Upper lobe of left lung (tissue), 6 donors: Measurements from ENCODE around the gene CEP89. TPM values are rescaled to one million over a fixed set of nuclear protein-coding genes. Genes with fewer than 3 reads are reported as not detected.

ENCODE experiments used
- ATAC-seq, 2 donors: fragments of 200-7000 bp; cut with Tn5 transposase; one replicate each; pipeline ENCODE4 v1.9.1; 2022; ENCODE audit warnings: mild to moderate bottlenecking in 2 of 2, moderate library complexity in 2 of 2; ENCODE audit not compliant: low FRiP score in 2 of 2
- DNase-seq, 2 donors: peaks; one replicate each; pipeline ENCODE4 v3.0.0-alpha.2; 2019 to 2020
- H3K27ac ChIP-seq, 4 donors: fragments of 200-600 bp; sonication (generic); one replicate each; pipeline ENCODE4 v1.5.1; 2016 to 2019
- H3K27me3 ChIP-seq, 4 donors: fragments of 200-600 bp; sonication (generic); one replicate each; pipeline ENCODE4 v1.5.1; 2017 to 2019
- H3K36me3 ChIP-seq, 4 donors: fragments of 200-600 bp; sonication (generic); one replicate each; pipeline ENCODE4 v1.5.1; 2016 to 2019
- H3K4me1 ChIP-seq, 4 donors: fragments of 200-600 bp; sonication (generic); one replicate each; pipeline ENCODE4 v1.5.1; 2018 to 2019
- H3K4me3 ChIP-seq, 4 donors: fragments of 200-600 bp; sonication (generic); one replicate each; pipeline ENCODE4 v1.5.1; 2017 to 2019; ENCODE audit warnings: mild to moderate bottlenecking in 2 of 4, moderate library complexity in 1 of 4
- H3K9me3 ChIP-seq, 4 donors: fragments of 200-600 bp; sonication (generic); one replicate each; pipeline ENCODE4 v1.5.1; 2018 to 2019
- CTCF ChIP-seq, 6 experiments: fragments of 450-650 bp in 4 of 6; fragments of 200-600 bp in 2 of 6; sonication (generic) in 2 of 6; IDR thresholded peaks; one replicate each; pipeline ENCODE4 v1.5.1; 2016 to 2019; ENCODE audit warnings: antibody characterized with exemption in 6 of 6
- EP300 ChIP-seq, 4 donors: sonication (generic); formaldehyde crosslinking; IDR thresholded peaks; one replicate each; pipeline ENCODE4 v1.5.1; 2017; ENCODE audit warnings: antibody characterized with exemption in 4 of 4, control low read depth in 2 of 4
- POLR2A ChIP-seq, 4 donors: fragments of 450-650 bp; IDR thresholded peaks; one replicate each; pipeline ENCODE4 v1.5.1; 2016 to 2017; ENCODE audit warnings: antibody characterized with exemption in 4 of 4, mild to moderate bottlenecking in 2 of 4
- POLR2AphosphoS5 ChIP-seq, 2 donors: sonication (generic); formaldehyde crosslinking; IDR thresholded peaks; one replicate each; pipeline ENCODE4 v1.5.1; 2017; ENCODE audit warnings: antibody characterized with exemption in 2 of 2
- WGBS, 2 donors: methylation state at CpG; one replicate each; pipeline ENCODE4 v1.1.5; 2017 to 2018; 5-methylcytosine and 5-hydroxymethylcytosine counted together
- small RNA-seq, 4 donors: library from RNA; depleted of rRNA; stranded (forward); fragments of <200 nt; gene quantifications; one replicate each; pipeline ENCODE3, GENCODE V24; 2016
- total RNA-seq, 6 donors: library from RNA; depleted of rRNA in 4 of 6; stranded (reverse); fragments of >200 nt in 4 of 6; gene quantifications; one replicate each; pipeline versions ENCODE4 v1.1.0 to v1.2.1, GENCODE V29; 2016 to 2021
- donor health status: DM: no; HTN: no; CAD: no; lungs with moderate emphysema.
- donor health status: DM: no; HTN: yes; CAD: no; lungs with severe emphysema.

CEP89 gene
- total RNA-seq, 6 donors from 2014 or later = 10.1 to 16.0 (median 14.1) TPM

- ATAC-seq (no peak), DNase-seq (no peak)
- TF ChIP-seq POLR2AphosphoS5 (IDR thresholded peaks at IDR 0.05) (no peak), POLR2A (IDR thresholded peaks at IDR 0.05) (no peak)
- Histone ChIP-seq H3K36me3 (no peaks in the 10 kb centered on the region), H3K4me3 (no peak overlapping the region), H3K27ac (no peak overlapping the region), H3K27me3 (no peaks in the 10 kb centered on the region), H3K9me3 (no peaks in the 10 kb centered on the region), H3K4me1 (no peaks in the 10 kb centered on the region)
- 79 to 83% methylated on average over 8 of the region's 8 CpGs for WGBS, 2 donors
These were observed 141.3 kb downstream of the CEP89 start for GRCh38 chr19:32830231-32831014.

DNA sequence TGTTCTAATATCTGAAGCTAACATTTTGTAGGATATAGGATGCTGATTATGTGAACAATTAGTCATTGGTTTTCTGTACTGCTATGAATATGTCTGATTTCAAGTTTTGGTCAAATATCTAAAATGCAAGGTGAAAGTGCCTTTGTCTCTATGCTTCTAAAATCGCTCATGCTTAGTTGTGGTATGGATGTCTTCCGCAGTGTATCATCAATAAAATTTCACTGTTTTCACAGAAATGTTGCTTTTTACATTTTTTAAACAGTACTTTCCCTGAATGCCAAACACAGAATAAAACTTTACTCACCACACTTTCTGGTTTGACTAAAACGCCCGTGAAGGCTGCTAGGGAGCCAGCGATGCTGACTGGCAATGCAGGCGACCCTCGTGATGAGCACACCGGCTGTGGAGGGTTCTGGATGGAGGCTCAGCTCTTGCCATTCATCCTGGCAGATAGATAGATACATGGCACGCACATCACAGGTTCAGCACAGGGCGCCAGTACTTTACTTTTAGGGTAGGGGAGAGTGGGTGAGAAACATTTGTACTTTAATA, 142.3 kb downstream of the CEP89 start:
- Histone ChIP-seq H3K36me3 (no peaks in the 10 kb centered on the region), H3K4me3 (no peak overlapping the region), H3K9me3 (no peaks in the 10 kb centered on the region), H3K4me1 (no peaks in the 10 kb centered on the region), H3K27ac (no peak overlapping the region), H3K27me3 (no peaks in the 10 kb centered on the region)
- WGBS, 2 donors = 91 to 94% methylated on average over 10 of the region's 10 CpGs
- ATAC-seq (no peak), DNase-seq (no peak)
- no peak for TF ChIP-seq POLR2AphosphoS5 (IDR thresholded peaks at IDR 0.05)
- TF ChIP-seq CTCF (IDR thresholded peaks at IDR 0.05) = no peak
- TF ChIP-seq POLR2A (IDR thresholded peaks at IDR 0.05) = no peak
- TF ChIP-seq EP300 (IDR thresholded peaks at IDR 0.05) = no peak

GRCh38 chr19:32828643-32829344, 143.0 kb downstream of the CEP89 start:
- no peak overlapping the region for H3K4me3 ChIP-seq
- DNase-seq (peak in 1 of 2 donors; percentile 71), ATAC-seq (no peak)
- no peaks in the 10 kb centered on the region for H3K9me3 ChIP-seq
- TF ChIP-seq POLR2A (IDR thresholded peaks at IDR 0.05) (no peak), EP300 (IDR thresholded peaks at IDR 0.05) (no peak), CTCF (IDR thresholded peaks at IDR 0.05) (no peak), POLR2AphosphoS5 (IDR thresholded peaks at IDR 0.05) (no peak)
- no peak overlapping the region for H3K27ac ChIP-seq
- no peaks in the 10 kb centered on the region for H3K27me3 ChIP-seq
- H3K36me3 ChIP-seq = no peaks in the 10 kb centered on the region
- WGBS, 2 donors = 77 to 90% methylated on average over 11 to 15 of the region's 15 CpGs
- no peaks in the 10 kb centered on the region for H3K4me1 ChIP-seq

DNA sequence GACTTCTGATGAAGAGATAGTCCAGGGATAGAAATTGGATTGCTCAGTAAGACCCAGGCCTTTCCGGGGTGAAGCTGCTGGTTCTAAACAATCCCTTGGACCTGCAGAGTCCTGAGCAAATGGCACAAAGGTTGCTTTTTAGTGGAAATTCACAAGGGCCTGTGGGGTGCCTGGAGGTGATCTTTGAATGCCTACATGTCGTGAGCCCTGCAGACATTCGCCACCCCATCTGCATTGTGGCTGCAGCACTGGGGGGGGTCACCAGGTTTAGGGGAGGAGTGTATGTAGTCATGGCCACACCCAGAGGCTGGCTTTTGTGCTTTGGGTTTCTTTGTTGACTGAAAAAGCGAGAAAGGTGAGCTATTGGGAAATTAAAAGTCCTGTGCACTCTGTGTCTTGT, 143.6 kb downstream of the CEP89 start:
- no peaks in the 10 kb centered on the region for H3K36me3 ChIP-seq
- WGBS, 2 donors = 88 to 89% methylated on average over 4 of the region's 4 CpGs
- no peaks in the 10 kb centered on the region for H3K27me3 ChIP-seq
- H3K4me1 ChIP-seq = no peaks in the 10 kb centered on the region
- TF ChIP-seq EP300 (IDR thresholded peaks at IDR 0.05) (no peak), POLR2A (IDR thresholded peaks at IDR 0.05) (no peak), POLR2AphosphoS5 (IDR thresholded peaks at IDR 0.05) (no peak), CTCF (IDR thresholded peaks at IDR 0.05) (no peak)
- no peak overlapping the region for H3K27ac ChIP-seq
- DNase-seq (no peak), ATAC-seq (no peak)
- no peaks in the 10 kb centered on the region for H3K9me3 ChIP-seq
- H3K4me3 ChIP-seq = no peak overlapping the region

Small RNAs within 50 kb of the gene (small RNA-seq; reads per million reads assigned to genes)
- 0 reads per million in 4 donors for gene RN7SKP22

Other genes starting within 250 kb of the CEP89 start
- gene SLC7A9, start 102.2 kb downstream of the CEP89 start, total RNA-seq = 1 to 10 TPM in 1 of 6 donors, under 1 TPM in 3, not detected in 2; 0.26 to 1.2 (median 0.44) TPM
- 1 to 10 TPM in 5 of 6 donors, not detected in 1; 1.4 to 7.3 (median 2.0) TPM for gene FAAP24, start 284 bp upstream of the CEP89 start, total RNA-seq
- 10 to 100 TPM in 4 of 6 donors, 1 to 10 TPM in 2; 5.6 to 33.5 (median 13.1) TPM for gene RHPN2, start 92.9 kb upstream of the CEP89 start, total RNA-seq
- gene GPATCH1, start 109.2 kb upstream of the CEP89 start, total RNA-seq = 10 to 100 TPM in 1 of 6 donors, 1 to 10 TPM in 5; 4.7 to 11.5 (median 6.8) TPM
- gene WDR88, start 160.2 kb upstream of the CEP89 start, total RNA-seq = under 1 TPM in 1 of 6 donors, not detected in 5; 0.34 TPM
- 10 to 100 TPM in 4 of 6 donors, 1 to 10 TPM in 2; 8.2 to 29.7 (median 19.0) TPM for gene LRP3, start 222.4 kb upstream of the CEP89 start, total RNA-seq